HG03196 (cell line): ENCODE results near the gene EIF3A.
"Not testable (repeated sequence)": the region's sequence is repeated elsewhere in the genome, so short reads cannot be mapped to it uniquely, and the experiment has no call there.

Source experiments
- ATAC-seq: cut with Tn5 transposase; IDR thresholded peaks from one replicate; pipeline ENCODE4 v1.9.1; 2021; ENCODE audit not compliant: unreplicated experiment

EIF3A gene

GRCh38 chr10:119103241-119103902 lies 22.8 kb upstream of the EIF3A start:
- no peak for ATAC-seq

- ATAC-seq = no peak
Observed at GRCh38 chr10:119101366-119102098, 20.9 kb upstream of the EIF3A start.

GRCh38 chr10:119100434-119101238 lies 20.0 kb upstream of the EIF3A start:
- no peak for ATAC-seq

- ATAC-seq = no peak
Observed at GRCh38 chr10:119098576-119098975, 18.0 kb upstream of the EIF3A start.

- ATAC-seq = not testable (repeated sequence)
Observed at GRCh38 chr10:119096641-119097415, 16.2 kb upstream of the EIF3A start.

- ATAC-seq = no peak
Observed at GRCh38 chr10:119095640-119096039, 15.0 kb upstream of the EIF3A start.

GRCh38 chr10:119090968-119091367 lies 10.4 kb upstream of the EIF3A start:
- no peak for ATAC-seq

- no peak for ATAC-seq
Observed at GRCh38 chr10:119090026-119090795, 9.6 kb upstream of the EIF3A start.

- no peak for ATAC-seq
Observed at GRCh38 chr10:119087271-119087882, 6.8 kb upstream of the EIF3A start.

- ATAC-seq = no peak
Observed at GRCh38 chr10:119084896-119085295, 4.3 kb upstream of the EIF3A start.

- ATAC-seq = peak; percentile 65
Observed at GRCh38 chr10:119079599-119080520, 757 bp downstream of the EIF3A start.

GRCh38 chr10:119078422-119079179 lies 2.0 kb downstream of the EIF3A start:
- no peak for ATAC-seq

GRCh38 chr10:119073584-119073983 lies 7.0 kb downstream of the EIF3A start:
- ATAC-seq = no peak

- no peak for ATAC-seq
Observed at GRCh38 chr10:119070395-119071165, 10.0 kb downstream of the EIF3A start.

- ATAC-seq = no peak
Observed at GRCh38 chr10:119061926-119062325, 18.7 kb downstream of the EIF3A start.

- no peak for ATAC-seq
Observed at GRCh38 chr10:119061352-119061751, 19.3 kb downstream of the EIF3A start.

GRCh38 chr10:119060107-119060506 lies 20.5 kb downstream of the EIF3A start:
- ATAC-seq = no peak
